HG03354 (cell line): ENCODE results near the gene ZNF276.

Experiments used
- ATAC-seq: cut with Tn5 transposase; IDR thresholded peaks from one replicate; pipeline ENCODE4 v1.9.1; 2021; ENCODE audit warnings: mild to moderate bottlenecking; ENCODE audit not compliant: unreplicated experiment, poor library complexity, severe bottlenecking

ZNF276 gene

DNA sequence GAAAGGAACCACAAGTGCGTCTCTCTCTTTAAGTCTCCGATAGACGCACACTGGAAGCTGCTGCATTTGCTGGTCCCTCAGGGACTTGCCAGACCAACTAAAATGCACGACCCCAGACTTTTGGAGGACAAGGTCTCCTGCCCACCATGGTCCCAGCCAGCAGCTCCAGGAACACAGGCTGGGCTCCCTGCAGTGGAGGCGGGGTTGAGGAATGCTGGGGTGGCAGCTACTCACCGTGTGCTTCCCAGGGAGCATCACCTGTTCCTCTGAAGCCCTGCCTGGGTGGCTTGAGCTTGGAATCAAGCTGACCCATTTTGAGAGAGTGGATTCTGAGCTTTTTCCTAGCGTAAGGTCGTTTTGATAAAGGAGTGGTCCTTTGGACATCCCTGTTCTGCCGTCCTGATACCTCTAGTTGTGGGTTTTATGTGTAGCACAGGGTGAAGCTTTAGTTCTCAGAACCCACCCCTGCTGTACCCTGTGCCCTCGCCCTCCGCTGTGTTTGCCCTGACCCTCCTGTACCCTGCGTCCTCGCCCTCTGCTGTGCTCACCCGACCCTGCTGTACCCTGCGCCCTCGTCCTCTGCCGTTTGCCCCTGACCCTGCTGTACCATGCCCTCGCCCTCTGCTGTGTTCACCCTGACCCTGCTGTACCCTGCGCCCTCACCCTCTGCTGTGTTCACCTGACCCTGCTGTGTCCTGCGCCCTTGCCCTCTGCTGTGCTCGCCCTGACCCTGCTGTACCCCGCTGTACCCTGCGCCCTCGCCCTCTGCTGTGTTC is 11.0 kb downstream of the ZNF276 start:
- ATAC-seq, result no peak

DNA sequence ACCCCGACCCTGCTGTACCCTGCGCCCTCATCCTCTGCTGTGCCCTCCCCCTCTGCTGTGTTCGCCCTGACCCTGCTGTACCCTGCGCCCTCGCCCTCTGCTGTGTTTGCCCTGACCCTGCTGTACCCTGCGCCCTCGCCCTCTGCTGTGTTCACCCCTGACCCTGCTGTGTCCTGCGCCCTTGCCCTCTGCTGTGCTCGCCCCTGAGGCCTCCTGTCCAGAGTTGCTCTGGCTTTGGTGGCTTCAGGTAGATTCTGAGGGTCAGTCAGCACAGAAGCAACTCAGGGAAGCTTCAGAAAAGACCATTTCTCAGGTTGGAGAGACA is 11.5 kb downstream of the ZNF276 start:
- no peak for ATAC-seq

DNA sequence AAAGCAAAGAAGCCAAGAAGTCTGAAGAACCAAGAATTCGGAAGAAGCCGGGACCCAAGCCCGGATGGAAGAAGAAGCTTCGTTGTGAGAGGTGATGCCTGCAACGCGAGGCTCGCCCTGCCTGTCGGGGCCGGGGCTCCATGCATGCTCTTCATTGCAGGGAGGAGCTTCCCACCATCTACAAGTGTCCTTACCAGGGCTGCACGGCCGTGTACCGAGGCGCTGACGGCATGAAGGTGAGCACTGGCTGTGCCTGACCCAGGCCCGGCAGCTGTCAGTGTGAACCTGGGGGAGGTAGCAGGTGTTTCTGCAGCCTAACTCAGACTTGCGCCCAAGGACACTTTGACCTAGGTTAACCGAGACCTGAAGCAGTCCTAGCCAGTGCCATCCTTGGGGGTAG is 12.0 kb downstream of the ZNF276 start:
- no peak for ATAC-seq

DNA sequence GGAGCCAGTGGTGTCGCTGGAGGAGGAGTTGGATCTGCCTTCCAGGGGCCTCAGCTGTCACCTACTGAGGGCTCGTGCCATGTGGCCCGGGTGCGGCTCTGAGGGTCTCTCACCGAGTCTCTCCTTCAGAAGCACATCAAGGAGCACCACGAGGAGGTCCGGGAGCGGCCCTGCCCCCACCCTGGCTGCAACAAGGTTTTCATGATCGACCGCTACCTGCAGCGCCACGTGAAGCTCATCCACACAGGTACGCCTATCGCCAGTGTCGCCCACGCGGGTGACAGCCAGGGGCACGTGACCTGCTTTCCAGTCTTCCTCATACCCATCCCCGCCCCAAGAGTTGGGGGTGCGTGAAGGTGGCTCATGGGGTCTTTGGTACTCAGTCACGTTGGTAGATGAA is 12.5 kb downstream of the ZNF276 start:
- no peak for ATAC-seq

DNA sequence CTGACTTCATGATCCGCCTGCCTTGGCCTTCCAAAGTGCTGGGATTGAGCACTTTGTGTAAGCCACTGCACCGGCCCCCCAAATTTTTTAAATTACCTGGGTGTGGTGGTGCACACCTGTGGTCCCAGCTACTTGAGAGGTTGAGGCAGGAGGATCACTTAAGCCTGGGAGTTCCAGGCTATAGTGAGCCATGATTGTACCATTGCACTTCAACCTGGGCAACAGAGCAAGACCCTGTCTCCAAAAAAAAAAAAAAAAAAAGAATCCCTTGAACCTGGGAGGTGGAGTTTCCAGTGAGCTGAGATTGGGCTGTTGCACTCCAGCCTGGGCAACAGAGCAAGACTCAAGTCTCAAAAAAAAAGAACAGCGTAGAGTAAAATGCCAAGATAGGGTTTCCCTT is 15.2 kb downstream of the ZNF276 start:
- no peak for ATAC-seq

DNA sequence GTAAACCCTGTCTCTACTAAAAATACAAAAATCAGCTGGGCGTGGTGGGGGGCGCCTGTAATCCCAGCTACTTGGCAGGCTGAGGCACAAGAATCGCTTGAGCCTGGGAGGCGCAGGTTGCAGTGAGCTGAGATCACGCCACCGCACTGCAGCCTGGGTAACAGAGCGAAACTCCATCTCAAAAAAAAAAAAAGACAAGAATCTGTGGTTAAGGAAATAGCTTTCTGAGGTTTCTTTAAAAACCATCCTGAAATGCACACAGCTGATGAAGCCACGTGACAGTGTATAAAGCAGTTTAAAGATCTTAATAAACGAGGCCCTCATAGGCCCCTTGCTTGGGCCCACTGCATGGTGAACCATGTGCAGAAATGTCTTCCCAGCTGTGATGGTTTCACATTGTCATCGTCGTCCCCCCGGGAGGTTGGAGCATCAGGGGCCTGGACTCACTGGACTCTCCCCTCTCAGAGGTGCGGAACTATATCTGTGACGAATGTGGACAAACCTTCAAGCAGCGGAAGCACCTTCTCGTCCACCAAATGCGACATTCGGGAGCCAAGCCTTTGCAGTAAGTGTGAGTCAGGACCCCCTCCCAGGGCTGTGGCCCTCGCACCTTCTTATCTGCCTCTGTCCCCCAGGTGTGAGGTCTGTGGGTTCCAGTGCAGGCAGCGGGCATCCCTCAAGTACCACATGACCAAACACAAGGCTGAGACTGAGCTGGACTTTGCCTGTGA is 16.2 kb downstream of the ZNF276 start:
- no peak for ATAC-seq

DNA sequence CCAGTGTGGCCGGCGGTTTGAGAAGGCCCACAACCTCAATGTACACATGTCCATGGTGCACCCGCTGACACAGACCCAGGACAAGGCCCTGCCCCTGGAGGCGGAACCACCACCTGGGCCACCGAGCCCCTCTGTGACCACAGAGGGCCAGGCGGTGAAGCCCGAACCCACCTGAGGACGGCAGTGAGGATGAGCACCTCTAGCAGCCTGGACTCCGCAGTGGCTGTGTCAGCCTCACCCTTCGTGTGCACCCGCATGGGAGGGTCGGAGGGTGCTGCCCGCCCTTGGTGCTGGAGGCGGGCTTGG is 16.7 kb downstream of the ZNF276 start:
- no peak for ATAC-seq

DNA sequence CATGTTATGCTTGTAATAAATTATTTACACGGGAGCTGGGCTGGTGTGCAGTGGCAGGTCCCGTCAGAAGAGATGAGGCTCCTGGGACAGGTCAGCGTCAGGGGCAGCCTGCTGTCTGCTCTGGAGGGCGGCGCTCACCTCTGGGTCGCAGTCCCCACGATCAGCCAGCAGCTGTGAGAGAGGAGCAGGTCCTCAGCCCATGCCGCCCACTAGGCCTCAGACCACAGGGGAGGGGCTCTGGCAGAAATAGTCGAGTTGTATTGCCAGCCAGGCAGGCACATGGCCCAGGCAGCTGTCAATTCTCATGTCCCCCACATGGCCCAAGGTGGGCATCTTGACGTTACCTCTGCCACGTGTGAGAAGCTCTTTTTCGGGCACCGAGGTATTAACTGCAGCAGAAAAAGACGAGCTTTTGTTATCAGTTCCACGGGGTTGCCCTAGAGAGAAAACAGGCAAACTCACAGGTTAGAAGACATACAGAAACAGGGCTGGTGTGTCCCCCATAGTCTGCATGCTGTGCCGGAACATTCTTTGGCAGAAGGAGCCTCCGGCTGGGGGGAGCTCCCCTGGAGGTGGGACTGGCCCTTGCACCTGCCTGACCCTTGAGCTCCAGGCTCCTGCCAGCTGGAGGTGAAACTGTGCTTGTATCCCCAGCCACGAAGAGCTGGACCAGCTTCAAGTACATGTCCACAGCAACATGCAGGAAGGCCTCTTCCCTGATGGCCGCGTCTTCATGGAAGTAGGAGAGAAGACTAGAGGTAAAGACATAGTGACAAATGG is 17.4 kb downstream of the ZNF276 start:
- no peak for ATAC-seq

DNA sequence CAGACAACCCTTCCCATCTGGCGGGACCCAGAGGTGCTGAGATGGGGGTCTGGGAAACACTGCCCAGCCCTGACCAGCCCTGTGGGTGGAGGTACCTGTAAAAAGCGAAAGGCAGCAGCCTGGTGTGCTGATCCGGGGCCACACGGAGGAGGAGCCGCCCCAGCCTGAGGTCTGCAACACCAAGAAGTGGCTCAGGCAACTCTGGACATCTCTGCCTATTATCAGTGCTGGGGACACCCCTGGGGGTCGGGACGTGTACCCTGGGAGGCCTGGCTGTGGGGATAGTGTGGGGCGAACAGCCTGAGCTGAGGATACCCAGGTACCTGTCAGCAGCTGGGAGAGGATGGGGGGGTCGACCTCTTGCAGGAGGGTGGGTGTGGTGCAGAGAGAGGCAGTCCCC is 18.0 kb downstream of the ZNF276 start:
- ATAC-seq, result no peak

DNA sequence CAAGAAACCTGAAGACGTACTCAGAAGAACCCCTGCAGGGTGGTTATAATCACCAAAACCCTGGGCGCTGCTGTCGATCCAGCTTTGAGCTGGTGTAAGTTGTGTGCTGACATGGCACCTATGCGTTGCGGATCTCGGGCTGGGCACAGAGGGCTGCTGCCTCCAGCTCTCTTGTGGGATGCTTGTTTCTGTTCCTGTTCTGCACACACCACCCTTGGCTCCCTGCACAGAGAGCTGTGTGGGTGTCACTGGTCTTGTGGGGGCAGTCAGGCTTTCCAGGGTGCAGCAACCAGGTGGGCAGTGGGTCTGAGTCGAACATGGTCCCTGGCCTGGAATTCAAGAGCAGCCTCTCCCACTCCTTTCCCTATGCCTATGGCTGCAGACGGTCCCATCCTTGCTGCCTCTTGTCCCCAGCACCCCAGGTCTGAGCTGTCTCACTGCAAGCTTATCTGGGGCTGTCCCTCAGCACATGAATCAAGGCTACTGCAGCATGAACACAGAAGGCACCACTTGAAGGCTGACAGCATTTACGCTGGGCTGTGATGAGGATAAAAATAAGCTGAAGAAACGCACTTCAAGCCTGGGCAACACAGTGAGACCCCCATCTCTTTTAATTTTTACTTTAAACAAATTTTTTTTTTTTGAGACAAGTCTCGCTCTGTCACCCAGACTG is 20.1 kb downstream of the ZNF276 start:
- no peak for ATAC-seq

DNA sequence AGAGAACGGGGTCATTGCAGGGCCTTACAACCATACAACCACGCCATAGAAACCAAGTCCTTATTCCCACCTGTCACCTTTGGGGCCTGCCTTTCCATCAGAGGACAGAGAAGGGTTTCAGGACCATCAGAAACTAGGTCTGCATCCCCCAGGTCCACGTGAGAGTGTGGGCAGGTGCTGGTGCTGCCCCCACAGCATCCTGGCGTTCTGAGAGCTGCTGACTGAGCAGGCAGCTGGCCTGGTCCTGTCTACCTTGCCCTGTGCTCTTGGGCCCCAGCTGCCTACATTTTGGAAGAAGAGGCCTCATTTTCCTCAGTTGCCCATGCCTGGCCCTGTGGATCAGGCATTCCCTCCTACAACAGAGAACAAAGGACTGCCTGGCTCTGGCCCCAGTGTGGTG is 21.6 kb downstream of the ZNF276 start:
- no peak for ATAC-seq

DNA sequence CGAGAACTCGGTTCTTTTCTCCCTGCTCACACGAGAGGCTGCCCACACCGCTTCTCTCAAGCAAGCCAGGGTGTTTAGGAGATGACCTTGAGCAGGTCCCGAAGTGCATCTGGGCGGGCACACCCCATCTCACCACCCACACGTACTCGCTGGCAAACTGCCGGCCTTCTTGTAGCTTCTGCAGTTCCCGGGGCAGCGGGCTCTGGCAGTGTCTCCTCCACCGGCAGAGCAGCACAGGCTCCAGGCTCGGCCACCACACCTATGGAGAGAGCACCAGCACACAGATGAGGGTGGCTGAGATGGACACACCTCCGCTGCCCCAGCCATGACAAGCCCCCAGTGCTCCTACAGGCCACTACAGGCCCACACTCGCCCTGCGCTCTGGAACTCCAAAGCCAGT is 23.5 kb downstream of the ZNF276 start:
- no peak for ATAC-seq

DNA sequence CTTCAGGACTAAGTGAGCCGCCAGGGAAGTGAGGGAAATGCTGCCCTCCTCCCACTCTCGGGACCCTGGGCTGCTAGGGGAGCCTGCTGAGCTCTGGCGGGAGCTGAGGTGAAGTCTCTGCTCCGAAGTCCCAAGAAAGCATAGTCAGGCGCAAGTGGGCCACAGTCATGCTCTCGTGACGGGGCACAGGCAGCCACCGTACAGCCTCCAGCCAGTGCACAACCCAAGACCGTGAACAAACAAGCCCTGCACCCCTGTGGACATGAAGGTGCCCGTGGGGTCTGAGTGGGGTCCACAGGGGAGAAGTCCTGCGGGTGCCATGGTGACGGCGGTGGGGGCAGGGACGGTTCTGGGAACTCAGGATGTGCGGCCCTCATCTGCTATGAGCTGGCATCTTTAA is 24.7 kb downstream of the ZNF276 start:
- no peak for ATAC-seq

DNA sequence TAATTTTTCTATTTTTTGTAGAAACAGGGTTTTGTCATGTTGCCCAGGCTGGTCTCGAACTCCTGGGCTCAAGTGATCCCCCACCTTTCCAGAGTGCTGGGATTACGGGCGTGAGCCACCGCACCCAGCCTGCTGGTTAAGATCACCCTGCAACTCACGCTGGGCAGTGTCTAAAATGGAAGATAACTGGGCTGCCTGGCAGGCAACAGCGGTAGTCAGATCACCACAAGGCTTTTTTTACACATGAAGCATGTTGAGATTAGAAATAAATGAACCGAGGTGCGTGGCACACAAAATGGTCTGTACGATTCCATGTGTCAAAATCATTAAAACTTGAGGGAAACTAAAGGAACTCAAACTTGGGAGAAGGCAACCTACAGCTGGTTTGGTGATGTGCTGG is 26.7 kb downstream of the ZNF276 start:
- ATAC-seq, result no peak

DNA sequence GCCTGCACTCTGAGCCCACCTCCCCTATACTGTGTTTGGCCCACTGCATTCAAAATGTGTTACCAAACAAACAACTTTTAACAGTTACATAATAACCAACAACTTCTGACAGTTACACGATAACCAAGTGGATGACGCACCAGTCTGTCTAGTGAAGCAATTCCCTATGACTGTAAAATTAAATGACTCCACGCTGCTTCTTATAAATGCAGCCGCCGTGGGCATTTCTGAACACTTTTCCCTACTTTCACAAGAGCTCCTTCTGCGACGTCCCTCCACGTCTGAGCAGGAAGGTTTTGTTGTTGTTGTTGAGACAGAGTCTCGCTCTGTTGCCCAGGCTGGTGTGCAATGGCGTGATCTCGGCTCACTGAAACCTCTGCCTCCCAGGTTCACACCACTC is 27.6 kb downstream of the ZNF276 start:
- ATAC-seq, result no peak

DNA sequence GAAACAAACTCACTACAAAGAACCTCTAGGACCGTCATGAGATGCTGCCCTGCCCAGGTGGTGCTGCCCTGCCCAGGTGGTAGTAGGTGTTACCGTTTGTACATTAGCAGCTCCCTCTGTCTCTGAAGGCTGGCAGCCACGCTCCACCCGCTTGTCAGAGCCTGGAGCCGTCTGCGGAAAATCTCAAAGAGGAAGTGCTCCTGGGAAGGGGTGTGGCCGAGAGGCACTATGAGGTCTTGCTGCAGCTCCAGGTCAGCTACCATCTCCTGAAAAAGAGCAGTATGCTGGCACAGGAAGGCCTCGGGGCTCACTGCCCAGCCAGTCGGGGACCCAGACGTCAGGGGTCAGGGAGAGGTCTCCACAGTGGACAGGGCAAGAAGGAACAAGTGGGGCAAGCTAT is 28.3 kb downstream of the ZNF276 start:
- ATAC-seq, result no peak

DNA sequence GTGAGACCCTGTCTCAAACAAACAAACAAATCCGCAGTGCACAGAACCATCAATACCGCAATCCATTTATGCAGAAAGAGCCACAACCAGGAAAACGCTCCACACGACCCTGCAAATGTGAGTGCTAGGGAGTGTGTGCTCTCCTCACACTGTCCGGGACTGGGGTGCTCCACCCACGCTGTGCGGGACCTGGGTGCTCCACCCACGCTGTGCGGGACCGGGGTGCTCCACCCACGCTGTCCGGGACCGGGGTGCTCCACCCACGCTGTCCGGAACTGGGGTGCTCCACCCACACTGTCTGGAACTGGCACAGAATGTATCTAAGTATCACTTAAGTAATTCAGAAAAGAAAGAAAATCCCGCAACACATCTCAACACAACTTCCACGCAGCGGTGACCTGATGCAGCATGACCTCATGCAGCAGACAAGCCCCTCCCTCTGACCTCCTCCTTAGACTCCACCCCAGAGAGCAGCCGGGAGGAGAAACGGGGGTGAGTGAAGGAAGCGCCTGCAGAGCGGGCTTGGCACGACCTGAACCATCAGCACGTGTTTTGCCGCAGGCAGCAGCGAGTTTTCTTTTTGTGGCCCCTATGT is 38.5 kb downstream of the ZNF276 start:
- no peak for ATAC-seq

DNA sequence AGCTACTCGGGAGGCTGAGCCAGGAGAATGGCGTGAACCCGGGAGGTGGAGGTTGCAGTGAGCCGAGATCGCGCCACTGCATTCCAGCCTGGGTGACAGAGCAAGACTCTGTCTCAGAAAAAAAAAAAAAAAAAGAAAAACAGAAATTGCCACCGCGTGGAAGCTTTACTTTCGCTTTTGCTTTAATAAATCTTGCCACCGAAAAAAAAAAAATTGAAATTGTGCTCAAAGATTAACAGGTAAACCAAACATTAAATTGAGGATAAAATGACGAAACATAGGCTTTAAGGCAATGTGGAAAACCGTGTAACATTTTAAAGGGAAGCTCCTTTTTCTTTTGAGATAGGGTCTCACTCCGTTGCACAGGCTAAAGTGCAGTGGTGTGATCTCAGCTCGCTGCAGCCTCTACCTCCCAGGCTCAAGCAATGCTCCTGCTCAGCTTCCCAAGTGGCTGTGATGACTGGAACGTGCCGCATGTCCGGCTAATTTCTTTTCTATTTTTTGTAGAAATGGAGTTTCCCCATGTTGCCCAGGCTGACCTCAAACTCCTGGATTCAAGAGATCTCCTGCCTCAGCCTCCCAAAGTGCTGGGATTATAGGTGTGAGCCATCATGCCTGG is 40.1 kb downstream of the ZNF276 start:
- ATAC-seq, result no peak

DNA sequence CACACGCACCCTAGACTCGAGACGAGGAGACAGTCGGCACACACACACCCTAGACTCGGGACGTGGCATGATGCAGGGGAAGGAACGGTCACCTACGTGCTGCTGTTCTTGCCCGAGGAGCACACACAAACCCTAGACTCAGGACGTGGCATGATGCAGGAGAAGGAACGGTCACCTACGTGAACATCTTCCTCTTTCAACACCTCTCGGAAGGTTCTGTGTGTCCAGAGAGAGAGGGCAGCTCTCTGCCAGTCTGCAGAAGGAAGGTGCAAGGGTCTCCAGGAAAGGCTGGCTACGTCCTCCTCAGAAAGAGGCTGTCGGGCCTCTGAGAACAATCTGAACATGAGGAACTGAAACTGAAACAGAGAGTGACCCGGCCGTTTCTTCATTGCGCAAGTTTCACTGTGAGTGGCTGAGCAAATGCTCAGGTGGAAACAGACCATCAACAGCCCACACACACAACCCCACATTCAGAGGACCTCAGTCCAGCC is 43.4 kb downstream of the ZNF276 start:
- ATAC-seq, result peak; percentile 91
